HG03342 (cell line): Measurements from ENCODE around the gene NAALADL2.

Source experiments
- ATAC-seq: cut with Tn5 transposase; IDR thresholded peaks from one replicate; pipeline ENCODE4 v1.9.1; 2021; ENCODE audit warnings: mild to moderate bottlenecking, moderate library complexity; ENCODE audit not compliant: unreplicated experiment

NAALADL2 gene

DNA sequence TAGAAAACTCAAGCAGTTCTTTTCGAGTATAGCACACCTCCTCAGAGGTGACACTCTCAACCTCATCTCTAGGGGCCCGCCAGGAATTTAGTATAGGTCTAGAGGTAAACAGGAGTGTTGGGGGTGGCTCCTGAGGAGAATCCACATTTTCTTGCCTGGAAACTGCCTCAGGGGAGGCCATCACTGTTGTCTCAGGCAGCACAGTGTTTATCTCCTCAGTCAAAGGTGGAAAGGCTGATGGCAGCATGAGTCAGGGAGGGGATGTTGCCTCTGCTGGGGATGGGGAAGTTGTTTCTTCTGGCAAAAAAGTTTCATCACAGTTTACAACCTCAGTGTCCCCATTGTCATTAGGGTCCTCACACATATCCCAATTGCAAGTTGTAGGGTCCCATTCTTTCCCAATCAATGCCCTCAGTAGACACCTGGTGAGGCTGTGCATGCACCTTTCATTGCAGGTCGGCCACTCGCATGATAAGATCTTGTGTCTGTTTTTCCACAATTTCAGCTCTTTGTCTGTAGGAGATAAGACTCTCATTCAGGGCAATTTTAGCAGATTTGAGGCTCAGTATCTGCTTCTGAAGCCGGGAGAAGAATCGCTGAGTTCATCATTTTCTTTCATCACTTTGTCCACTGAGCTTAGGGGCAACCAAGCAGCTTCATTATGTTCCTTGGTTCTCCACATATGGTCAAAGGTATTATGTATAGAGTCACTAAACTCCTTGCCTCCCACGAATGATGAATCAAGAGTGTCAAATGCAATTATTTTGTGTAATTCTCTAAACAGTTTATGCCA lies 25.8 kb downstream of the NAALADL2 start:
- no peak for ATAC-seq

DNA sequence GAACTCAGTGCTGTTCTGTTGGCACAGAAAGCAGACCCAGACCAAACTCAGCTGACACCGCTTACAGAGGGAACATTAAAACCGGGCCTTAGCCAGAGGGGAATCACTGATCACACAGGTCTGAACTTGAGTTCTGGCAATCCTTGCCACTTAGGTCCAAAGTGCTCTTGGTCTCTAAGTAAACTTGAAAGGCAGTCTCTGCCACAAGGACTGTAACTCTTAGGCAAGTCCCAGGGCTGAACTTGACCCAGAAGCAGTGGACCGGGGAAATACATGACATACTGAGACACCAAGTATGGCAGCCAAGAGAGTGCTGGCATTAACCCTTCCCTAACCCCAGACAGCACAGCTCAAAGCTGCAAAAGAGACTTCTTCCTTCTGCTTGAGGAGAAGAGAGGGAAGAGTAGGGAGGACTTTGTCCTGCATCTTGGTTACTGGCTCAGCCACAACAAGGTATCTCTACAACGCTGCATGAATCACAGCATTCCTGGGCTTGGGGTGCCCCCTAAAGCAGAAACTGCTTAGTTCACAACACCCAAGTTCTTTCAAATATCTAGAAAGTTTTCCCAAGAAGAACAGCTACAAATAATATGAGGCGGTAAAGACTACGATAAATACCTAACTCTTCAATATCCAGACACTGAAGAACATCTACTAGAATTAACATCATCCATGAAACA lies 32.5 kb downstream of the NAALADL2 start:
- ATAC-seq: no peak

DNA sequence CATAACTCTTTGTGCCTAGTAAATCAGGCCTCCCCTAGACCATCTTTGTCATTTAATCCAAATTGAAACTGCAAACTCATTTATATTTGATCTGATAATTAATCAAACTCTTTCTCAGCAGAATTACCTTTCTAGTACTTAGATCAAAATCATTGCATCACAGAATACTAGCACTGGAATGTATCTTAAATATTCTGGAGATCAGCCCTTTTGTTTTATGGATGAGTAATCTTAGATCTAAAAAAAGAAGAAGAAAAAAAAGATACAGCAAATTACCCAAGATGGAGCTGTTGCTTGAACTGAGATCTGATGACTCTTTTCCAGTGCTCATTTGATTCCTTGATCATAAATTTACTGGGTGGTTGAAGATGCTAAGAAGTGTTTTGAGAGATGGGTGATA lies 47.9 kb downstream of the NAALADL2 start:
- no peak for ATAC-seq

DNA sequence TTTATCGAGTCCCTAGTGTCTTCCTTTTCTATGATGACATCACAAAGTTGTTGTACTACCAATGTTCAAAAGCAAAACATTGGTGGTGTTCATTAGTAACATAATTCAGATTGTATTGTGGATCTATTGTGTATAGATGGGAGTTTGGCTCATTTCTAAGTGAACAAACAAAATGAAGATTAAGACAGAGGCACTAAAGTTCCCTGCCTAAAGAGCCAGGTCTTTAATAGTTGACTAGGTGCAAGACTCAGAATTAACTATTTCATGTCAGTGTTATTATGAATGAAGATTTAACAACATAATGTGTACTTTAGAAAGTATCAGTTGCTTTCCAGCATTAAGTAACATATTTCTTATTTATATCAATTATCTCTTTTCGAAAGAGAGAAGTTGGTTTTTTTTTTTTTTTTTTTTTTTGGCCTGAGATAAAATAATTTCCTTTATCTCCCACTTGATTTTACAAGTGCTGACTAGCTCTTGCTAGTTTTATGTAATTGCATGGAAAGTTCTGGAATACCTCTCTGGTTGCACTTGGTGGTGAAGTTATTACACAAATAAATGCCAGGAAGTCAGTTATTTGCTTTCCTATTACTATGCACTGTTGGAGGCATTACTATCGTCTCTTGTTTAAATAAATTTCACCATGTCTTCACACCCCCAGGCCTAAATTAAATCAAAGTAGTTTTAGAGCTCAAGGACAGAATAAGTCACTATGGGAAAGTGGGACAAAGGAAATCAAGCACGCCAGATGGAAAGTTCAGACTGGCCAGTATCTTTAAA lies 48.7 kb downstream of the NAALADL2 start:
- ATAC-seq: no peak

DNA sequence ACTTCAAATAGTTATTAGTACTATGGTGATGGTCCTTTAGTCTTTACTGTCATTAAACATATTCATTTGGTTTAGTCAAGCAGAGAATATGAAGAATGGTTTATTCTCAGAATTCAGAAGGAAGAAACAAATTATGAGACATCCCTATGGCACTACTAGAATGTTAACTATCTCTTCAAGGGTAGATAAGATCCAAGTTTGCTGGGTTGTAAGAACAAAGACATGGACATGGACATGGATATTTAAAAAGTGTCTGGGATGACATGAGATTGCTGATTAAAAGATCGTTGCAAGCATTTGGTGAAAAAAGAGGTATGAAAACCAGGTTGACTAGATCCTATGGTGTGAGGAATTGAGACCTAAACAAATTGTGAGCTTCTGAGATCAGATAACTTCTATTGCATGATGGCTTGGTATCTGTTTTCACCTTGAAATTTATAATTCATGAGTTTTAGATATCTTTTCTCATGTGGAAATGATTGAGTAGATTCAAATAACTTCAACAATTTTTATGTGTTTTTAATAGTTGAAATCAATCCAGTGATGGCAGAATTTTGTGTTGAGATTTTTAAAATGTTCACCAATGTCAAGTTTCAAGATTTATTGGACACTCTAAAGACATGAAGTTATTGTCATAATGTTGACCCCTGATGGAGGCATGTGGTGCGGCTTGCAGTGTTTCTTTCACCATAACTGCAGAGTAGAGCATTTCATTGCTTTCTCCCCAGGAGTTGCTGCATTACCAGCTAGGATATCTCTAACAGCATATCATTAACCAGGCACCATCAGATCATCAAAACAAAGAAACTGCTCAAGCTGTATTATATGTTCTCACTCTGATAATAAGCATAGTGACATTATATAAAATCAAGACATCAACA lies 72.6 kb downstream of the NAALADL2 start:
- no peak for ATAC-seq

GRCh38 chr3:174936590-174936989 lies 77.5 kb downstream of the NAALADL2 start:
- no peak for ATAC-seq

GRCh38 chr3:174937478-174937877 lies 78.3 kb downstream of the NAALADL2 start:
- ATAC-seq: no peak

GRCh38 chr3:174938102-174938501 lies 79.0 kb downstream of the NAALADL2 start:
- ATAC-seq: no peak

GRCh38 chr3:174940151-174940550 lies 81.0 kb downstream of the NAALADL2 start:
- ATAC-seq: no peak

DNA sequence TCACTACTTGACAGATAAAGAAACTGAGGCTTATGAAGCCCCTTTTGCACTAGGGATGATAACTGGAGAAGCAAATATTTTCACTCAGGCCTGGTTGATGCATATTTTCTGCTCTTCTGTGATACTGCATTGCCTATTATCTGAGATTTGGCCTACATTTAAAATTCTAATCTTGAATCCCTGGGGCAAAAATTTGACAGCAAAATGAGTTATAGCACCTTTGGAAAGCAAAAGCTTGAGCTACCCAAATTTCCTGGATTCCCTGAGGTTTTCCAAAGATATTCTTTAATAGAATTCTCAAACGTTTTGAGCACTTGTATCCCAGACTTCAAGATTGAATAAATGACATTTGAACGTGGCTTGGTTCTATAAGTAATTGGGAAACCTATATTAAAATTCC lies 86.1 kb downstream of the NAALADL2 start:
- ATAC-seq: no peak

DNA sequence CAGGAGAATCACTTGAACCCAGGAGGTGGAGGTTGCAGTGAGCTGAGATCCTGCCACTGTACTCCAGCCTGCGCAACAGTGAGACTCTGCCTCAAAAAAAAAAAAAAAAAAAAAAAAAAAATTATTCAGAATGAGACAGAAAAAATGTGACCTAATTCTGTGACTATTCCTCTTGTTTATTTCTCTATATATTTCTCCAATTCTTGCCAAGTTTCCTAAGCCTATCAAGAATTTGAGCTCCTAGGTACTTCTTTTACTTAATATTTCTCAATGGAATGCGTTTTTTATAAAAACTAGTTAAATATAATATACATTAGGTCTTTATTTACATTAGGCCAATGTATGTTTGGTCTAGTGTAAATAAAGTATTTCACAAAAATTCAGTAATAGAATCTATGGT lies 86.8 kb downstream of the NAALADL2 start:
- ATAC-seq: no peak

- ATAC-seq: no peak
These were observed 90.4 kb downstream of the NAALADL2 start for GRCh38 chr3:174949523-174949922.

DNA sequence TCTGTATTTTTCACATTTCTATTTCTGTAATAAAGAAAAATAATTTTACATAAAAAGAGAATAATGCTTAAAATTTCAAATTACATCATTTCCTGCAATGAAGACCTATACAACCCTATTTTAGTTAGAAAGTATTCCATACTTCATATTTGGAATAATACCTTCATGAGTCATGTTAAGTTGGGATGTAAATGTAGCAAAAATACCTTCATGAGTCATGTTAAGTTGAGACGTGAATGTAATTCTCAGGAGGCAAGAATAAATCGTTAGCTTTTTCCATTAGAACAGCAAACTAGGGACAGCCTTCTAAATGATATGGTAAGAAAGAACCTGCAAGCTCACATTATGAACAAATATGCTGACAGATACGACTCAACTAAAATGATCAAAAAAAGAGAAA lies 91.9 kb downstream of the NAALADL2 start:
- no peak for ATAC-seq

DNA sequence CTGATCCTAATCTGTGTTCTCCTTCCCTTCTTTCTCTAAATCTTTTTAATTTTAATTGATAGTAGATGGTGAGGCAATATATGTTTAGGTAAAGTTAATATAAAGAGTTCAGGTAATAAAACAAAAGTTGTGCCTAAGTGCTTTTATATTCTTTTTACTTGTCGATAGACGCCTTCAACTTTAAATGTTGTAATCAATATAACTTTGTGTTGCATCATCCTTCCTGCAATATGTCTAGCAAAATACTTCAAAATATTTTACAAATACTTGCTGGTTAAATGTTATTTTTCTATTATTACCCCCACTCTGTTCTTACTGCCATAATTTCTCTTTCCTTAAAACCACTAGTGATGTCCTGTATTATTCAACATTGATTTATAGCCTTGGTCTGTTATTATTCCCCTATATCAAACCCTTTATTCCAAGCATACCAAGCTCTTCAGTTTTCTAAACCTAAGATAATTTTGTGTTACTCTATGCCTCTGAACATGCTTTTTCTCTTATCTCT lies 92.4 kb downstream of the NAALADL2 start:
- no peak for ATAC-seq

- ATAC-seq: no peak
These were observed 93.9 kb downstream of the NAALADL2 start for GRCh38 chr3:174953068-174953467.

GRCh38 chr3:174955513-174956016 lies 96.4 kb downstream of the NAALADL2 start:
- no peak for ATAC-seq

DNA sequence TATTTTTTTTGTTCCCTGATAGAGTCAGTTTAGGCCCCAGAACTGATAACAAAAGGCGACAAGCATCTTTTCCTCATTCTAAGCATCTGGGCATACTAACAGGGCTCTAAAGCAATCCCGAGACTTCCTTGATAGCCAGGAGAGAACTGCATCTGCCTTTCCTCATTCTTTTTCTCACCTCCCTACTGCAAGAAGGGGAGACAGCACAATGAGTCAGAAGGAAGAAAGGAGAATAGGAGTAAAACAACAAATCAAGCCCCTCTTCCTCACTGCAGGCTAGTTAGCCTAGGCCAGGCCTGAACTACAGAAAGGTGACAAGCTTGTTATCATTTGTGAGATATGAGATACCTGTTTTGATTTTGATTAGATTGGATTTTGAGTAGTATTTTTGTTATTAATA lies 97.9 kb downstream of the NAALADL2 start:
- no peak for ATAC-seq

DNA sequence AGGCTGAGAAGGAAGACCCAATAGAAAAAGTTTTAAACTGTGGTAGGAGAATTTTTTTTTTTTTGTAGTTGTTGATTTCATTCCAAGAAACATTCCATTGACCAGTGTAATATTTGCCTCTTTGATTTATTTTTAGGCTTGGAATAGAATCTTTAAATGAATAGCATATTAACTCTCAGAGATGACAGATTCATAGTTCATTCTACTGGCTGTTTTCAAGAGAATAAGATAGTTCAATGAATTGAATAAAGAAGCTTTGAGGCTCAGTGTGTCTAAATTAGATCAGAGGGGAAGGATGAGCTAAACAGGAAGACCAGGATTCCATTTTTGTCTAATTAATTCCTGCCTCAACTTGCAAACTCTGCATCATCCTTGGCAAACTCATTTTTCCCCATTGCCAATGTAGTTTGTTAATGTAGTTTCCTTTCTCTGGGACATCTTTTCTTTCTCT lies 98.4 kb downstream of the NAALADL2 start:
- no peak for ATAC-seq

DNA sequence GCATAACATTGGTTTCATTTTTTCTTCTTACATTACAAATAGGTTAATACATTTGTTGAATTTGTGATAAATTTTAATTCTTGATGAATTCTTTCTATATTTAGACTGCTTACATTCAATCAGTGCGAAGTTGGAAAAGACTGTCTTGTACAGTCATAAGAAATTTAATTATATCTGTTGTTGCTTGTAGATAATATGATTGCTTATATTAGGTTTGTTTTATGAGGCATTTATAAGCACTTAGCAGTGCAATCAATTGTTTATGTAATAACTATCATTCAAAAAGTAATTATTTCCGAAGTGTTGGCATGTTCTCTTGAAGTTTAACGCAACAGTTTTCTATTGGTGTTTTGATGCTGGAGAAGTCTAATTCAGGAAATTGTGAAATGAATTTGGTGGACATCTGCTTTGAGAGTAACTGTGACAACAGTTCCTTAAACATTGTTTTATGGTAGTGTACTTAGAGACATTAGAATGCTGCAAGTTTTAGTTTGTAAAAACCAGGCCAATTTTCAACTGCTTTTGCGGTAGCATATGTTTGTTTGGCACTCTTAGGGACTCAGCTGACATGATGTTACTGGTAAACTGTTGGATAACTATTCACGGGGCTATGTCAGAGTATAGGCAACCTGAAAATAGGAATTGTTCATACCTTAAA lies 99.7 kb downstream of the NAALADL2 start:
- no peak for ATAC-seq
